Activated CD4-positive, alpha-beta T cell treated with anti-CD3 and anti-CD28 coated beads, Interleukin-2, Interleukin-4, amounts not matched to agents 100 ng/mL and 50 ng/mL, durations not matched to agents 16 hours and 8 hours (primary cell): Measurements from ENCODE around the gene CEP78.

Experiments used
- DNase-seq: peaks from one replicate; pipeline ENCODE4 v3.0.0-alpha.2; 2020; ENCODE audit warnings: low spot score

CEP78 gene

GRCh38 chr9:78286946-78287388 is 51.1 kb downstream of the CEP78 start:
- no peak for DNase-seq

- no peak for DNase-seq
Observed at GRCh38 chr9:78288214-78288892, 52.5 kb downstream of the CEP78 start.

DNA sequence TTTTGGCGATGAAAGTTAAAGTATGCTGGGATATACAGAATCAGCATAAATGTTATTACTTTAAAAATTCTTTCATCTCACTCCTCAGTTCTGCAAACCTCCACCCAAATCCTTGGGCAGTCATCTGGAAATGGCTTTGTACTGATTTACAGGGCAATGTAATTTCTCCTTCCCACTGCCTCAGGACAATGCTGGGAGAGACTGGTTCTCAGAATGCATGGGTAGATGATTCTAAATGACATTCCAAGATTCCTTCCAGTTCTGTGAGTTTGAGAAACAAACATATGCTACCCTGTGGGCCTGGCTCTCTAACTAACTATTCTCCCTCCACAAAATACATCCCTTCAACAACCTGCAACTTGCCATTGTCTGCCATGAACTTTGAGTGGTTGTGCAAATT is 53.6 kb downstream of the CEP78 start:
- no peak for DNase-seq

- no peak for DNase-seq
Observed at GRCh38 chr9:78291240-78291925, 55.5 kb downstream of the CEP78 start.

GRCh38 chr9:78292026-78292425 is 56.2 kb downstream of the CEP78 start:
- no peak for DNase-seq

GRCh38 chr9:78292716-78293497 is 57.0 kb downstream of the CEP78 start:
- DNase-seq: peak; percentile 16

DNA sequence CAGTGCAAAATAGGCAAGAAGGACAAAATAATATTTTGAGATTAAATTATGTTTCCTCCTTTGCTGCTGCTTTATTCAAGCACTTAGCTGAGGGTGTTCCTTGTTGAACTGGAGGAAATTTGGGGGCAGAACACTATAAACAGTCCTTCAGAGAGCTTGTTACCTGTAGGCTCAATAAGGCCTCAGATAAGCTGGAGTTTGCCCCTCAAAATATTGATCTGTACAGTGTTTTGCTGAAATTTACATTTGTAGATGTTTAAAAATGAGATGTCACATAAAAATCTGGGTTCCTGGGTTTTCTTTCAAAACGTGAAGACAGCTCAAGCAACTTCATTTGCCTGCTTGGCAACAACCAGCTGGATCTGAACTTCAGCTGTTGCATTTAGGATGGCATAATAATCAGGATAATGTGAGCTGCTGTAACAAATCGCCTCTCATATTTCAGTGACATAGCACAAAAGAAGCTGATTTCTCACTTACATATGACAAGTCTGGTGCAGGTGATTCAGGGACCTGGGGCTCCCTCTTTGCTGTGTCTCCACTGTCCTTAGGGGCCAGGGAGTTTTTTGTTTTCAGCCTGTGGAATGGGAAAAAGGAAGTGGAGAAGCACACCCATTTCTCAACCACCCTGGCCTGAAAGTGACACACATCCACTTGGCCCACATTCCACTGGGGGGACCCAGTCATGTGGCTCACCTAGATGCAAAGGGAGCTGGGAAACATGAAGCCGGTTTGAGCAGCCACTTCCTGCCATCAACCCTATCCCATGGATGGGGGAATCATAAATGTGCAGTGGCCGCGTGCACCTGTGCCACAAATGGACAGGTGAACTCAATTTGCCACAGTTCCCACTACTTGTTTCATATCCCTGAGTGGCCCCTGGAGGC is 58.7 kb downstream of the CEP78 start:
- no peak for DNase-seq

DNA sequence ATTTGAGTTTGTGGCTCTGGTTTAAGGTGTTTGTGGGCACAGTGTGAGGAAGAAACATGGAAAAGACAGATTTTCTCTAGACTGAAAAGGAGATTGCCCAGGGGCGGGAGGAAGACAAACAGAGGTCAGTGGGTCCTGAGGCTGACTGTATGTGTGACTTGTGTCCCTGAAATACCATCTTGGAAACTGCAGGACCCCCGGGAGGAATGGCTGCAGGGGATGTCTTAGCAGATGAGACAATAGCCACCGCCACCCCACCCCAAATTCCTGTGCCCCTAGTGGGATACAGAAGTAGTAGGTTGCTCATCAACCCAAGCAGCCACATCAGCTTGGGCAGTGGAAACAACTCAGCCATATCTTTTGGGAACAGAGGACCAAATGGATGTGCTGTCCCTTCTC is 59.3 kb downstream of the CEP78 start:
- no peak for DNase-seq

- no peak for DNase-seq
Observed at GRCh38 chr9:78295731-78296130, 59.9 kb downstream of the CEP78 start.

GRCh38 chr9:78296201-78296892 is 60.5 kb downstream of the CEP78 start:
- no peak for DNase-seq

GRCh38 chr9:78296893-78297671 is 61.2 kb downstream of the CEP78 start, which contains the start of gene PSAT1:
Gene PSAT1 (plus strand): TSS chr9:78297125. CDS start chr9:78297211, 86 bp downstream.
- peak; percentile 96 for DNase-seq

DNA sequence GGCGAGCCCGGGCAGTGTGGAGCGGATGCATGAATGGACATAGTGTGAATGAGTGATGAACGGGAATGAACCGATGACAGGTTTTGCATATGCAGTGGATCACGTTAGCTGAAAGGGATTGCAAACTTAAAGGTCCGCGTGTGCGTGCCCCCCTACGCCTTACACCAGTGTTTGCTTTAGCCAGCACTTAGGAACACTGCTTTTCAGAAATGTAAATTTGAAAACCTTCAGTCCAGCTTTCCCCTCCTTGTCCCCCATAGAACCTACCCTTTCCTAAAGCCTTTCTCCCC is 61.7 kb downstream of the CEP78 start:
- no peak for DNase-seq

DNA sequence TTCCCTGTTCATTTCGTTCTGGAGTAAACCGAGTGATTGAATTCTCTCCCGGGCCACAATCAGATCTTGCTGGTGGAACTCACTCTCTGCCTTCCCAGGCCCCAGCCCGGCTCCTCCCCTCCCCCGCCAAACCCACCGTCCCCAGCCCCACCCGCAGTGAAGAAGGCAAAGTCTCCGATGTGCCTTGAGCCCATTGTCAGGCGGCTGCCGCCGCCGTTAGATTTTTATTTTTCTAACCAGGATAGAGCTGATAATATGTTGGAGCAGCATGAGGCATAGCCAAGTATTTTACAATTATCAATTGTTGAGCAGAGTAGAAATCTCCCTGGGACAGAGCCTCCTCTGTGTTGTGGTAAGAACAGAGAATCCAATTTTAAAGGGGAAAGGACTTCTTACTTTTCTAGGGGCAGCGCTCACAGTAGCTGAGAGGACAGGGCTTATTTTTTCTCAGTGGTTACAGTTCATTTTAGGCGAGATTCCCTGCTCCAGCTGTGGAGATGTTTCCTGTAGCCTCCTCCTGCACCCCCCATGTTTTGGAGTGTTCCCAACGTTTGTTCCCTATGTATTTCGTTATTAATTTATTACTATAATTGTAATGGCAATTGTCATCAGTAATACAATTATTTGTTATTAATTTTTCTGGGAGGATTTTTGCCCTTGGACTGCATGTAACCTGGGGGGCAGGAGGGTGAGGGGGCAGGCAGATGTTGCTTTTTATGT is 62.3 kb downstream of the CEP78 start:
- DNase-seq: peak; percentile 1

DNA sequence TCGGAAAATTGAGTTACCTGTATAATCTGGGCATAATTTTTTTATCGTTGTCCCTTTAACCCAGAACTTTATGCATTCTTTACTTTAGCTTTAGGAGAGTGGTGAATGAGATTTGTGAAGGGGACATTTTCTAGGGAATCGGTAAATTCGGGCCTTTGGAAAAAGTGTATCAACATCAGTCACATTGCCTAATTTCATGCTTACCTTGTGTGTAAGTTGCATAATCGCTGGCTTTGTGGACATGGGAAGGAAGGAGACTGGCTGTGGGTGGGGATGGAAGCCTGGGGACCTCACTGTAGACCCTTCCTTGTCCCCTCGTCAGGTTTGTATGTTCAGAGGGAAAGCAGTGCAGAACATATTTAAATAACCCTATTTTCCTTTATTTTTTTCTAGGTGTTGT is 64.3 kb downstream of the CEP78 start:
- DNase-seq: no peak

DNA sequence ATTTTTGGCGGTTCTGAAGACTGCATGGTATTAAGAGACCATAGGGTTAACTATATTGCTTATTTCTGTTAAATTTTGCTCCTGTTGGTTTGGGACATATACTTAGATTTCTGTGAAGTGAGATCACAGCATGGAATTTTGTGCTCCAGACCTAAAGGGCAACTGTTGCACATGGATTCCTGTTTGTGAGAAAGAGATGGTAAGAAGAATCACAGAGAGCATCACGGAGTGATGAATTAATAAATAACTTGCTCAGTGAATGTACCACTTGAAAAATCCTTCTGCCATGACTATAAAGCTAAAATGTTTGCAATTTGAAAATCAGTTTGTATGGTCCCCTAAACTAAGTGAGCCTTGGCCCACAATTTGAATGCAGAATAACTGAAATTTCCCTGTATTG is 65.6 kb downstream of the CEP78 start:
- no peak for DNase-seq

DNA sequence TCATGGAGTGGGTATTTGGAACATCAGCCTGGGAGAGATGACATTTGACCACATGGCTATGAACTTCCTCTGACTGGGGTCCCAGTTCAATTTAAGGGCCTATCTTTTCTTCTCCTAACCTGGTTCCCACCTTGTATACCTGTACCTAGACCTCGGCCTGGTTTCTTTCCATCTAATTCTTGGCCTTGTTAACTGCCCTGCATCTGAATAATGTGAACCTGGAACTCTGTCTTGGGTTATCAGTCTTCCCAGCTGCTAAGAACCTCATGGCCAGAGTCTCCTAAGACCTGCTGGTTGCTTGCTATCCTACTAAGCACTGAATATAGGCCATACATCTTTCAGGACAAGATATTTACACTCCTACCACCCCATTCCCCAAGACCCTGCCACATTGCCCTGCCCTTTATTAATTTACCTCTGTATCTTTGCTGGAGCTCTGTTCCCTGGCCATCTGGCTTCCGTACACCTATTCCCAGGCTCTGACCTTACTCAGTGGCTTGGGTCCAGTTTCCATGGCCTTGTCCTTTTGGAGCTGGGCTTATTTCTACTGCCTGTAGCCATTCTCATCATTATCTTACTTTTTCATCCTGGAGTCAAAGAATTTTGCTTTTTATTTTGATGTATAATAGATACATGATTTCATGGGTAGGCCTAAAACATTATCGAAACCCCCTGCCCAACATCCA is 67.6 kb downstream of the CEP78 start:
- no peak for DNase-seq

DNA sequence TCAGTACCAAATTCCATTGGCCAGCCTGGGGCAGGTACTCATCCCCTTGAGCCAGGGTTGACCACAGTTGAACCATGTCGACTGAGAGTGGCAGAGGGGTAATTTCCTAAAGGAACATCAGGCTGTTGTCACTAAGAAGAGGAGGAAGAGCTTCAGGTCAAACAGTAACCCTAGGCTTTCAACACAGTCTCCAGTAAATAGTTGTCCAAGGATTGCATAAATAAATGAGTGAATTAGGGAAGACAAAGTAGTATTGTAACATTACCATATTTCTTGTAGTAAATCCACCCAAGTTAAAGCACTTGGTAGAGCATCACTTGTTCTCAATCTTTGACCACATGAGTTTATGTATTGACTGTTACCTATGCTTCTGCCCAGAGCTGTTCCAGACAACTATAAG is 68.5 kb downstream of the CEP78 start:
- no peak for DNase-seq

GRCh38 chr9:78306222-78307076 is 70.6 kb downstream of the CEP78 start:
- no peak for DNase-seq
